Neural progenitor cell (in vitro differentiated cells): Measurements from ENCODE around the gene MGLL.

Source experiments
- EZH2phosphoT487 ChIP-seq: fragments of 200-600 bp; sonication (generic); IDR thresholded peaks from 2 replicates; pipeline ENCODE4 v1.6.1; 2017; ENCODE audit warnings: antibody characterized with exemption
- TF ChIP-seq, protein P1 (sequence below): fragments of 200-600 bp; sonication (generic); IDR thresholded peaks from 2 replicates; pipeline ENCODE4 v1.5.1; 2017; ENCODE audit warnings: antibody characterized with exemption, mild to moderate bottlenecking

DNA sequence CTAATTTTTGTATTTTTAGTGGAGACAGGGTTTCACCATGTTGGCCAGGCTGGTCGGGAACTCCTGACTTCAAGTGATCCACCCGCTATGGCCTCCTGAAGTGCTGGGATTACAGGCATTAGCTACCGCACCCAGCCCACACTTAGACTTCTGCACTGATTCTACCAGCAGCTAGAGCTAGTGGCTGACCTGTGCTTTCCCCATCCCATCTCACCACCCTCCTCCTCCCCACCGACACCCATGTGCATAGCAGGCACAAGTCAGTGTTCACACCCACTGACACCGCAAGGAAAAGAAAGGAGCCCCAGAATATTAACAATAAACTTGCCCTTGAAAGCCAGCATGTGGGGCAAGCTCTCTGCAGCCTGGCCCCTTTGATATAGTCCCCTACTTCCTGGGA lies 160.7 kb downstream of the MGLL start:
- TF ChIP-seq, protein P1, sequence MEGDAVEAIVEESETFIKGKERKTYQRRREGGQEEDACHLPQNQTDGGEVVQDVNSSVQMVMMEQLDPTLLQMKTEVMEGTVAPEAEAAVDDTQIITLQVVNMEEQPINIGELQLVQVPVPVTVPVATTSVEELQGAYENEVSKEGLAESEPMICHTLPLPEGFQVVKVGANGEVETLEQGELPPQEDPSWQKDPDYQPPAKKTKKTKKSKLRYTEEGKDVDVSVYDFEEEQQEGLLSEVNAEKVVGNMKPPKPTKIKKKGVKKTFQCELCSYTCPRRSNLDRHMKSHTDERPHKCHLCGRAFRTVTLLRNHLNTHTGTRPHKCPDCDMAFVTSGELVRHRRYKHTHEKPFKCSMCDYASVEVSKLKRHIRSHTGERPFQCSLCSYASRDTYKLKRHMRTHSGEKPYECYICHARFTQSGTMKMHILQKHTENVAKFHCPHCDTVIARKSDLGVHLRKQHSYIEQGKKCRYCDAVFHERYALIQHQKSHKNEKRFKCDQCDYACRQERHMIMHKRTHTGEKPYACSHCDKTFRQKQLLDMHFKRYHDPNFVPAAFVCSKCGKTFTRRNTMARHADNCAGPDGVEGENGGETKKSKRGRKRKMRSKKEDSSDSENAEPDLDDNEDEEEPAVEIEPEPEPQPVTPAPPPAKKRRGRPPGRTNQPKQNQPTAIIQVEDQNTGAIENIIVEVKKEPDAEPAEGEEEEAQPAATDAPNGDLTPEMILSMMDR, result no peak
- no peak for TF ChIP-seq EZH2phosphoT487
